ENCODE results near the gene HOXB7.

The HOXB7 gene

DNA sequence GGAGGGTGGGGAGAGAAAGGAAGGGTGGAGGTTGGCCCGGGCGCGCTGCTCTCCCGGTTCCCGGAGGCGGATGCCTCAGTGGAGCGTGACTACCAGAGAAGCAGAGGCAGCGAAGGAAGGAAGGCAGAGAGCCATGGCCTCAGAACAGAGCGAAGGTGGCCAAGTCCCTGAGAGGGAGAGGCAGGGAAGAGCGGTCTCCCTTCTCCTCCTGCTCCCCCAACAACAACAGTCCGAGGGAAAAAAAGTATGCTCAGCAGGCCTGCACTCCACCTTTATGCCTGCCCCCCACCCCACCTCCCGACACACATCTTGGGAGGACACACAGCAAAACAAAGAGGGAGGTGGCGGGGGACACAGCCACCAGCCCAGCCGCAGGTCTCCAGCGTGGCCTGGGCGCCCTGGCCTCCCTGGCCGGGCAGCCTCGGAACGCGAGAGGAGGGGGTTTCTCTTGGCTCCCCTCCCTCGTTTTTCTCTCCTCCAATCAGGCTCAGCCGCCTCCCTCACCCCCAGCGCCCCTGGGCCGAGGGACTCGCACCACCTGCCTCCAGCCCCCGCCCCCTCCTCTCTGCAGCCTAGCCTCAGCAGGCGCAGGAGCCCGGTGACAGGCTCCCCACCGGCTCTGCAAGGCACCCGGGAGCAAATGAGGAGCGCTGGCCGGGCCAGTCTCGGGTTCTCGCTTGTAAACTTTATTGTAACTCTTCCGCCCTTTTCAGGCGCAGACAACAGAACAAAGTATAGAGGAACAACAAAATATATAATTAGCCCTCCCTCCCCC is 1.1 kb upstream of the HOXB7 start:
- no peak for DNase-seq

GRCh38 chr17:48611213-48611612 is 396 bp upstream of the HOXB7 start:
- no peak for DNase-seq

GRCh38 chr17:48609759-48610281 is 997 bp downstream of the HOXB7 start:
- DNase-seq = no peak

- no peak for DNase-seq
Observed at GRCh38 chr17:48609033-48609432, 1.8 kb downstream of the HOXB7 start.

DNA sequence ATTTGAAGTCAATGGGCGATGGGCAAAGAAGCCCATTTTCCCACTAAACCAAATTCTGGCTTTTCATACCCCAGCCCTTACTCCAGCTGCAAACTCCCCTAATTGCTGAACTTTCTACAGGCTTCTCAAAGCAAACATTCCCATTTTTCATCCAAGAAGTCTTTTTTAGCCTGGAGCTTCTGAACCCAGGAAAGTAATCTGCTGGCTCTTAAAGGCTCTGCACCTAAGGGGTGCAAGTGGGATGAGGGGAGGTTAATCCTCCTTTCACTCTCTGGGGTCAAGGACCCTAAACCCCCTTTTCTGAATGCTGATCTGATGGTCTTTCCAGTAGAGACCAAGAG is 2.4 kb downstream of the HOXB7 start:
- DNase-seq = no peak

DNA sequence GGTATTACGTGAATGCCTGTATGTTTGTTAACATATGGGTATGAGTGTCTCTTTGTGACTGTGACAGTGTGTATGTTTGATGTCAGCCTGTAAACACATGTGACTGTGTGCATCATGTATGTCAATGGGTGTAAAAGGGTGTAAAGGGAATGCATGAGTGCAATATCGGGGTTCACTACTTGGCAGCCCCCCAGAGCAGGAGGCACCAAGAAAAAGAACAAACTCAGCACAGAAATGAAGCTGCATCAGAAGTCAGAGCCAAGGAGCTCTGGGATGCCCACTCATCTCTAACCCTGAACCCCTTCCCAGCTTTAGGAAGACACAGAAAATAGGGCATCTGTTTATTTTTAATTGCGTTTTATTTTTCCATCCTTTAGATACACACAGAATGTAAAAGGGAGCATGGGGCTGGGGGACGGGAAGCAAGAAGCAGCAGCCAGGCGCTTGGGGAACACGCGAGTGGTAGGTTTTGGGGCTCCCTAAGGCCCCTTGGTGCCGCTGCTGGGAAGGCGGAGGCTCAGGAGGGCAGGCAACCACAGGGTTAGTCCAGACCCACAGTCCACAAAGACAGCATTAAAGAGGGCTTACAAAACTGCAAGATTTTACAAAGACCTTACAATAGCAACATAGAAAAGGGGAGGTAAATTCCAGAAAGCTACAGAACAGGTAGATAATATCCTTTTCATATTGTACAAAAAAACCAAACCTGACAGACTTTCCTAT is 3.8 kb downstream of the HOXB7 start:
- no peak for DNase-seq

DNA sequence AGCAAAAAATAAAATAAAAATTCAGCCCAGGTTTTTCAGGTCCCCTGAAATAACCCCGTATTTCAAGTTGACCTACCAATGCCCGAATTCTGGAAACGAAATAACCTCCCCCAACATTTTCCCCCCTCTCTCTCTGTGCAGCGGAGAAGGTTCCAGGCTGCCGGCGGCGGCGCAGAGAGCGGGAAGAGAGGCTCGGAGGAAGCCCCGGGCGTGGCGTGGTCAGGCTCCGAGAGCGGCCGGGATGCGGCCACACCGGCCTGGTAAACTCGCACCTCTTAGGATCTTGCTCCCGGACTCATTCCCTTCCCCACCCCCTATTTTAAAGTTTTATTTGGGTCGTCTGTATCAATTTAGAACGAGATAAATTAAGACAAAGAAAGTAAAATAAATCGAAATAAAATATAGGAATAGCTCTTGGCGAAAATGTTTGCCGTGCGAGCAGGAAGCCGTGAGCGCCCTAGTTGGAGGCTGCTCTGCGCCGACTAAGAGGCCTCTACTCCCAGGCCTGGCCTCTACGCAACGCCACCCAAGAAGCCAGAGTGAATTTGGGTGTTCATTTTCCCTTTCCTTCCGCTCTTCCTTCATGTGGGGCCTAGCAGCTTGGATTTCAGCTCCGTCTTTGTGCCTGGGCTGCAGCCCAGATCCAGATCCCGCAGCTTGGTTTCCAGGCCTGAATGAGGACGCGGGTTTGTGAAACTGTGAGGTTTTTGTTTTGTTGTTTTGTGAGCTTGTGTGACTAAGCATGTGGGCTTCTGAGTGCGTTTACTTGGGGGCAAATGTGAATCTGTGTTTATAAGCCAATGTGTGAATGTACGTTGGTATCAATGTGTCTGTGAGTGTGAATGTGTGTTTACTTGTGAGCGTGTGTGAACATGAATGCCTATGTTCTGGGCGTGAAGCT is 4.6 kb downstream of the HOXB7 start:
- no peak for DNase-seq

DNA sequence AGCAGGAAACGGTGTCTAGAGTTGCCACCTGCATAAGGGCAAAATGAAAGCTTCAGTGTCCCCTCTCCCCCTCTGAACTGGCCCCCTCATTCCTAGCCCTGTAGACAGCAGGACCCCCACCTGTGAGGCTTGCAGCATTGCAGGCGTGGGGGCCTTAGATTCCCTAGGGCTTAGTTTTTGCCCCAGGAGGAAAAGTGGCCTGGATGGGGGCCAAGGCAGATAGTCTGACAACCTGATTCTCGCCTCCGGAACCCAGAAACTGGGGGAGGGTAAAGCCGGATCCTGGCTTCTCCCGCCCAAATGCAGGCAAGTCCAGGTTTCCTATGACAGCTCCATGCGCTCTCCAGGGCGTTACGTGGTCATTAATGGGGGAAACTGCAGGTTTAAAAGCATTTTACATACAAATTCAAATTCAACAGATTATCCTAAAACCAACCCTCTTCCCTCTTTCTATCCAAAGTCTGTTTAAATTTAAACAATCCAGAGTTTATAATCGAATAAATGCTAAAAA is 5.4 kb downstream of the HOXB7 start:
- no peak for DNase-seq

GRCh38 chr17:48604770-48605329 is 6.0 kb downstream of the HOXB7 start, which contains the start of gene HOXB6:
HOXB6 (minus strand) TSS chr17:48604986; CDS start chr17:48598150, 6,836 bp downstream.
- no peak for DNase-seq

- DNase-seq = no peak
Observed at GRCh38 chr17:48603959-48604769, 6.7 kb downstream of the HOXB7 start.

GRCh38 chr17:48601539-48602425 is 9.0 kb downstream of the HOXB7 start:
- no peak for DNase-seq

DNA sequence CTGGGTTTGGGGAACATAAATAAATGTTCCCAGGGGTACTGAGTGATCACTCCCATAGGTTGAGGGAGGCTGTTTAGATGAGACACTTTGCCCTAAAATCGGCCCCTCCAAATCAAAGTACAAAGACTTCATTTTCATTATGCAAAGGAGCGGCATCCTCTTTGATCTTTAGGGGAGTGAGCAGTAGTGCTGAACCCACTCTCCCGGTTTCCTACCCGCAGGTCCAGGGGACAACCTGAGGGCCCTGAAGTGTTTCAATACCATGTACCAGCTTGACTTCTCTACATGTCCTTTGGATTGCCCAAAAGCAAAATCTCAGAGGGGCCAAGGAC is 9.6 kb downstream of the HOXB7 start:
- DNase-seq = no peak

DNA sequence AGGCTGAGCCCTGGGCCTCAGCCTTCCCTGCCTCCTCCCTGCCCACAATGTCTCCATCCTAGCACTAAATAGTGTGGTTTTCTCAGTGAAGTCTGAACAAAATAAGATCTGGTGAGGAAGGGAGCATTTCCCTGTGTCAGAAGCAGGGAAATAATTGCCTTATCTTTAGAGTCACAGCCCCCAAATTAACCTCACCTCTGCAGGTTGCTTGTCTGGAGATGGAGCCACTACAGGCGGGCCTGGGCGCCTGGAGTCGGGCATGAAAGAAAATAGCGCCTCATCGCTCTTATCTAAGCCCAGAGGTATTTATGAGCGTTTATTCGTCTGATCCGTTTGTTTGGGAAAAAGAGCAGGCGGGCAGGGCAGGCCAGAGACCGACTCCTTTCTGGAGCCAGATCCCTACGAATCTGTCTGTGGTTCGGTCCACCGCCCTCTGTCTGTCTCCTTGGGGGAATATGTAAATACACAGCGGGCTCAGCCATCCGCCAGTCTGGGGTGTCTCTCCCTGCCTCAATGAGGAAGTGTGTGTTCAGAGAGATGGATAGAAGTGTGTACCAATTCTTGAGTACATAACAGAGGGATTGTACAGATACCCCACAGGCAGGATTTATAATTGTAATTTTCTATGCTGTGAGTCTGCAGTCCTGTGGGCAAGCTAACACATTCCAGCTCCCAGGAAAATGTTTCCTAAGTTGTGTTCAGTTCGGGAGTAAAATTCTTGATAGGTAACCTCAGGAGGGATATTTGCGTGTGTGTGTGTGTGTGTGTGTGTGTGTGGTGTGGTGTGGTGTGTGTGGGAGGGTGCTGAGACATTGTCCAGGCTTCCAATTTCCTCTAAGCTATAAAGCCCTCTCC is 10.3 kb downstream of the HOXB7 start:
- no peak for DNase-seq

GRCh38 chr17:48599354-48599753 is 11.5 kb downstream of the HOXB7 start:
- DNase-seq = no peak

DNA sequence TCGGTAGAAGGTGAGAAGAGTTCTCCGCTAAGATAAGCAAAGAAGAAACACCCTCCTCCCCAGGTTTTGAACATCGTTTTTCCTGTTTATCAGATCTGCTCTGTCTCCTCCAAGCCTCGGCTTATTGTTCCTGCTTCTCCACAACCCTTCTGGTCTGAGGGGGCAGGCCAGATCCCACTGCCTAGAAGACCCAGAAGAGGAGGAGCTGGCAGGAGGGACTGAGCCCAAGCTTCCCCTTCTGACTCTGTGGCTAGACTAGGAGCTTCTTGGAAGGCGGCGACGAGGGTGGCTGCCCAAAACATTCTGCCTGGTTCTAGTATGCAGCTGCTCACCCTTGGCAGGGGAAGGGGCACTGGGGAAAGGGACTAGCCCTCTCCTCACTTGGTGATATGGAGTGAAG is 12.1 kb downstream of the HOXB7 start:
- DNase-seq = no peak

DNA sequence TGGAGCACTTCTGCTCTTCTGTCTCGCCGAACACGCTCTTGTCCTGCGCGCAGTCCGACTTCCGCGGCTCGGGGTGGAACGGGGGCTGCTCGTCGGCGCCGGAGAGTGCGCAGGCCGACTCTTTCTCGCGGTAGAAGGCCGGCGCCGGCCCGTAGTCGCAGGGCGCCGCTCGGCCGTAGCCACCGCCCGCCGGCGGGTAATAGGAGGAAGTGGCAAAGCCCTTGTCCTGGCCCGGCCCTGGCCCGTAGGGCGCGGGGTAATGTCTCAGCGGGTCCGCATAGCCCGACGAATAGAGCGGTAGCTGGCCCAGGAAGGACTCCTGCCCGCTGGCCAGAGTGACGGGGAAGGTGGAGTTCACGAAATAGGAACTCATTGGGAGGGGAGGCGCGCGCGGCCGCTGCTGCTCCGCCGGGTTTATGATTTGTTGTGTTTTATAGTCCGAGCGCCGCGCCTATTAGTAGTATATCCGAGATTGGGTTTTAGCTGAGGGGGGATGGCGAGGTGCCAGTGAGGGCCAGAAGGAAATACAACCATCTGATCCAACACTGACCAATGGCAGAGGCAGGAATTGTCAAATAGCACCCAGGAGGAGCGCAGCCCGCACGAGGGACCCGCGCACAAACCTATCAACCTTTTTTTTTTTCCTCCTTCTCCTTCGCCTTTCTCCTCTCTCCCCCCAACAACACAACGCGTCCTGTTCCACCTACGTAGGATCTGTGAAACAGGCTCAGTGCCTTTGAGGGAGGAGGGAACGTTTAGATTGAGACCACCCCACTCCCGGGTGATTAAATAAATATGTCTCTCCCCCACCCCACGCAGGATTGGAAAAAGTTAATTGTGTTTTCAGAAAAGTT is 12.8 kb downstream of the HOXB7 start:
- no peak for DNase-seq

DNA sequence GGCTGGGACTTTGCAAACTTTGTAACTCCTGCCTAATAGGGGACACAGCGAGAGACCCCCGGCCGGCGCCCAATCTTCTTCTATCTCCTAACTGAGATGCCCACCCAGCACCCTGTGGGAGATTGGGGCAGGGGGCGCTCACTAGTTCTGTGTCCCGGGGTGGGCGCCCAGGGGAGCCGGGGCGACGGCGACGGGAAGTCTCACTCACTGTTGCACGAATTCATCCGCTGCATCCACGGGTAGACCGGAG is 13.4 kb downstream of the HOXB7 start:
- DNase-seq = no peak
